Spleen (tissue), 3 donors: ENCODE results near the gene CREM.

Source experiments
- POLR2A ChIP-seq, 3 donors: fragments of 450-650 bp; IDR thresholded peaks; one replicate each; pipeline ENCODE4 v1.5.1; 2017; ENCODE audit warnings: antibody characterized with exemption in 3 of 3, mild to moderate bottlenecking in 1 of 3
- POLR2AphosphoS5 ChIP-seq, 3 donors: sonication (generic); formaldehyde crosslinking; IDR thresholded peaks; one replicate each; pipeline ENCODE4 v1.5.1; 2017; ENCODE audit warnings: antibody characterized with exemption in 3 of 3

DNA sequence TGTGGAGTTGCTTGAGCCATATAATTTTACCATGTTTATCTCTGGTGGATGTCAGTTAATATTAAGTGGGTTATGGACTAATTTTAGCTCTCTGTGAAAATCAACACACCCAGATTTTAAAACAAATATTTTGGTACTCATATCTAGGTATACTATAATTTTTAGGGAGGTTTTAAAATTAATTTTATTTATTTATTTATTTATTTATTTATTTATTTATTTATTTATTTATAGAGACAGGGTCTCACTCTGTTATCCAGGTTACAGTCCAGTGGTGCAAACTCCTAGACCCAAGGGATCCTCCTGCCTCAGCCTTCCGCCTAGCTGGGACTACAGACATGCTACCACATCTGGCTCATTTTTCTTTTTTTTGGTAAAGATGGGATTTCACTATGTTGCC is 7.3 kb upstream of the CREM start:
- no peak for TF ChIP-seq POLR2AphosphoS5 (IDR thresholded peaks at IDR 0.05)
- no peak for TF ChIP-seq POLR2A (IDR thresholded peaks at IDR 0.05)
